ENCODE results near the gene GPR55.

GRCh38 chr2:230912046-230912445 is 13.0 kb downstream of the GPR55 start:
- TF ChIP-seq RFX5 (IDR thresholded peaks at IDR 0.05; ENCODE audit: low read depth, low read length): no peak
- no peak for TF ChIP-seq CTCF (conservative IDR thresholded peaks at IDR 0.05; ENCODE audit: low read depth, low read length)
- no peak for TF ChIP-seq CEBPB (IDR thresholded peaks at IDR 0.05; ENCODE audit: low read depth, low read length)
- TF ChIP-seq USF2 (IDR thresholded peaks at IDR 0.05; ENCODE audit: low read depth, low read length): no peak
- no peak for TF ChIP-seq RAD21 (IDR thresholded peaks at IDR 0.05; ENCODE audit: low read length)

Data from IMR-90 (cell line).